HG03060 (cell line): ENCODE data around the gene FANCG.

Source experiments
- ATAC-seq: cut with Tn5 transposase; IDR thresholded peaks from one replicate; pipeline ENCODE4 v1.9.1; 2021; ENCODE audit warnings: low read depth, moderate number of reproducible peaks; ENCODE audit not compliant: unreplicated experiment

Gene FANCG

DNA sequence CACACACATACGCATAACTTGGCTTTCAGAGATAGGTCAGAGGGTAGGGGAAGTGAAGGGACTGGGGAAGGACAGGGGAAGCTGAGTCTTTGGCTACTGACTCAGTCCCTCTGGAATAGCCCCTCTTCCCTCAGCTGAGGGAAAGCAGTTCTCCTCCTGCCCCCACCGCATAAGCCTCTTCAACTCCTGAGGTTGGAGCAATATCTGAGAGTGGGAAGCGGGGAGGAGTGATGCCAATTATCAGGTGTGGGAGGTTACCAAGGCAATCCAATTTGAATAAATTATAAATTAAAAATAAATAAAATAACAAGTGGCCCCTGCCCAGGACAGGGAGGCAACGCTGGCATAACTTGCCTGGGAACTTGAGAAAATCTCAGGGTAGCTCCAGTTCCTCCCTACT lies 24.8 kb upstream of the FANCG start:
- no peak for ATAC-seq

DNA sequence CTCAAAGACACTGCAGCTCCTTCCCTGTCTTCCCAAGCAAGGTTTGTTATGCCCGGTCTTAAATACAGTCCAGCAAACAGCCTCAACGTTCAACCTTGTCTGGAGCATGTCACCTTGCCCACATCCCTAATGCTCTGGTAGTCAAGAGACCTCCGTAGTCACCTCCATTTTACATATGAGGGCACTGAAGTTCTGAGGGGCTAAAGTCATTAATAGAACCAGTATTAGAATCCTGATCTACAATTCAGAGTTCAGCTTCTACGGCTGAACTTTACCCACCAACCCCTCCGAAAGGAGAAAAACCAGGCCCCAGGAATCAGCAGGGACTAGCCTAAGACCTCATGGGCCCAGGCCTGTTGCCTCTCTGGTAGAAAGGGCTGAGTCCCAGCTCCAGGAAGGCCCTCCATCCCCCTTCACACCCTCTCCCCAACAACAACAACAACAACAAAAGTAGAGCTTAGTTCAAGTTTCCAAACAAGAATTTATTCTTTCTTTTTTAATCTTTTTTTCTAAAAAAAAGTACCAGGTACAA lies 24.0 kb upstream of the FANCG start:
- no peak for ATAC-seq

DNA sequence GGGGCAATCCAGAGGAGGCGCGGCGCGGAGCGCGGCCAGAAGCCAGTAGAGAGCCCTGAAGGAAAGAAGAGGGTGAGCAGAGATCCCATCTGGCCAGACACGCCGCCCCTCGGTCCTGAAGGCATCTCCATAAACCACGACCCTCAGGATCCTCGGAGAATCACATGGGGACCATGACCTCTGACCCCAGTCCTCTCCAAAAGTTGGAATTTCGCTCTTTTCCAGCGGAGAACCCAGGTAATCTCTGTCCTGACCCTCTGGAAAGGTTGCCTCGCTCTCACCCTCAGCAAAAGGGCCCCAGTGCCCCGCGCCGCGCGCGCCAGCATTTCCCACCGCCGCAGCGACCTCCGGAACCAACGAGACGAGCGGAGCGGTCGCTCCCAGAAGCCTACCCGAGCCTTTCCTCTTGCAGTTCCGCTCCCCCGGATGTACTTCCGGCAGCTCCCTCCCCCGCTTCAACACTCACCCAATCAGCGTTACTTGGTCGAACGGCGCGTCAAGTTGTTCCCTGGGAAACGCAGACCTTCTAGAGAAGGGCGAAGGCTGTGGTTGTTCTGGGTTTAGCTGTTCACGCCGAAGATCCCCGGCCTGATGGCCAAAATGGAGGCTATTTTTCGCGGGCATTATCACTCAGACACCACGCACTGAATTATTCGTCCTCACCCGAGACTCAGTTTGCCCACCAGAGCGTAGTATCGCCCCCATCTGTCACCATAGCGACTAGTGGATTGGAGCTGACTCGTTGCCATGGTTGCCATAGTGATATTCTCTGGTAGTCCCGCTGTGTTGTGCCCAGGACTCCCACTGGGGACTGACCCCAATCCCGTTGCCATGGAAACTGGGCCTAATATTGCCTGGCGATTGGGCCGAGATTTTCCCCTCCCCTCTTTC lies 23.3 kb upstream of the FANCG start, which contains the start of gene STOML2:
Gene STOML2, minus strand, starts transcription at position 363 of the 891 bp plus-strand sequence. Its CDS starts 37 bp downstream, at position 326.
- peak; percentile 81 for ATAC-seq

DNA sequence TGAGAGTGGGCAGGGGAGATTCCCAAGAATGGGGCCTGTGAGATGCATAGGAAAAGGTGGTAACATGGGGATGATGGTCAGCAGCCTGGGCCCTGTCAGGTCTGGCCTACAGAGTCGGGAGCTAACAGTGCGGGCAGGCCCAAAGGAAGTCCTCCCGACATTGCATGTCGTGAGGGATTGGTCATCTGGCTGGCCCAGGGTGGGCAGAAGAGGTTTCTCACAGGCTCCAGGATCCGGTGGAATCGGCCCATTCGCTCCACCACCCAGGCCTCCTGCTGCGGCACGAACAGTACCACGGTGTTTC lies 22.7 kb upstream of the FANCG start:
- no peak for ATAC-seq

DNA sequence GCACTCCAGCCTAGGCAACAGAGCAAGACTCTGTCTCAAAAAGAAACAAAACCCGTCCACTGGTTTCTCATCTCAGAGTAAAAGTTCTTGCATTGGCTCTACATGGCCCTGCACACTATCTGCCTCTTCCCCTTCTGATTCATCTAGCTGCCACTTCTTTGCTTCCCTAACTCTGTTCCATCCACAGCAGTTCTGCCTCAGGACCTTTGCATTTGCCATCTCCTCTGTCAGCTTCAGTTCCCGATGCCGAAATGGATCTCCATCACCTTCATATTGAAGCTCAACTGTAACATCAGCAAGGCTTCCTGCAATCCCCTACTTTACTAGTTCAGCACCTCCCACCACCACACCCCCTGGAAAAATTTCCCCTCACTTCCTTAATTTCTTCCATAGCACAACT lies 17.8 kb upstream of the FANCG start:
- ATAC-seq = no peak

DNA sequence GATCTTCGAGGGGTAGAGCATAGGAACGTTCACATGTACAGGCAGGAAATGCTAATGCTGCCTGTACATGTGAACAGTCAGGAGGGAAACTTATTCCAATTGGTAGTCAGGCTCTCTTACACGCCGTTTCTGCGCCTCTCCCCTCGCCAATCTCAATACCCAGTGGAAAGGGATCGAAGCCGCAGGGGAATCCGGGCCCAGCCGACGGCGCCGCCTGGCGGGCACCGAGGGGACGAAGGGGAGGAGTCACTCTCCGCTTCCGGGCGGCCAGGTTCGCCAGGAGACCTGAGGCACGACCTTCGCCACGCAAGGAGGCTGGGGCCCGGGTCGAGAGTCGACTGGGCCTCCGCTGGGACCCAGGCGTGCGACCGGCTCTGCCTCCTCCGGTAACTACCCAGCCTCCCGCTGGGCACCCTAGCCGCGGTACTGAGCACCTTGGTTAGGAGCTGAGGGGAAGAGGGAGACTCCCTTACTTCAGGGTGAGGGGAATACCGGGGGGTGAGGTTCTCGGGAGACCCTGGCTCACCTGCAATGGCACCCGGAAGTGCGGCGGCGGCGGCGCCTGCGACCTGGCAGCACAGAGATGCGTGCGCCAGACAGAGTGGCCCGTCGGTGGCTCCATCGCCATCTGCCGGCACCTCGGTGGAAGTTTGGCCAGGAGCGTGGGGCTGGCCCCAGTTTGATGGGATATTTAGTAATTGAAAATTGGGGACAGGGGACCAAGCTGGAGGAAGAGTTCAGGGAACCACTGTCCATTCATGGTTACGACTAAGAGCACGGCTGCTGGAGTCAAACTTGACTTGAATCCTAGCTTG lies 16.5 kb upstream of the FANCG start, which contains the start of gene PIGO:
Gene PIGO, minus strand, starts transcription at position 557 of the 815 bp plus-strand sequence. CDS start 1,026 bp downstream, outside the sequence.
- ATAC-seq = peak; percentile 51

DNA sequence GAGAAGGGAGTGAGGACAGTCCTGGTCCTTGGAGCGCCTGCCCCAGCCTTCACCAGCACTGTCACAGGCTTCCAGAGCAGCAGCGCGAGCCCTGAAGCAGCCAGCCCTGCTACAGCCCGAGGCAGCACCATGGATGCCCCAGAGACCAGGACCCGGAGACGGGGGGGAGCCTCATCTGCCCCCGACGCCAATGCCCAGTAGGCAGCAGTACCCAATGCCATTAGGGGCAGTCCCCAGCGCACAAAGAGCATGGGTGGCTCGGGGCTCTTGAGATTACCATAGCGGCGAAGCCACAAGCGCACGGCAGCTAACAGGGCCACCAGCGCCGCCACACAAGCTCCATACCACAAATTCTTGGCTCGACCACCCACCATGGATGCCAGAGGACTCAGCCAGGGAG lies 11.8 kb upstream of the FANCG start:
- ATAC-seq = no peak

DNA sequence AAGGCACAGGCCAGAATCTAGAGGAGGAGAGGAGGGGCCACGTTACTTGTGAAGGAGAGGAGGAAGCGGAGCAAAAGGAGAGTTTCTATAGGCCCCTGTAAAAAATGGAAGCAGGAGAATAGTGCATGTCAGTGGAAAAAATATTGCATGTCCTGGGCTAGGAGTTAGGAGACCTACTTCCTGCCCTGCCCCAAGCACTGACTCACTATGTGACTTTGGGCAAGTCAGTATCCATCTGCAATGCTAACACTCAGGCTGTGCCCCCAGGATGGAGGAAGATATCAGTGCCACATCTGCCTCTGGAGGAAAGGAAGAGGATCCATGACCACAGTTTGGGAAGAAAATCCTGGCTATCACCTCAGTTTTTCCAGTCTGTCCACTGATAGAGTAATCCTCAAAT lies 9.7 kb upstream of the FANCG start:
- no peak for ATAC-seq

DNA sequence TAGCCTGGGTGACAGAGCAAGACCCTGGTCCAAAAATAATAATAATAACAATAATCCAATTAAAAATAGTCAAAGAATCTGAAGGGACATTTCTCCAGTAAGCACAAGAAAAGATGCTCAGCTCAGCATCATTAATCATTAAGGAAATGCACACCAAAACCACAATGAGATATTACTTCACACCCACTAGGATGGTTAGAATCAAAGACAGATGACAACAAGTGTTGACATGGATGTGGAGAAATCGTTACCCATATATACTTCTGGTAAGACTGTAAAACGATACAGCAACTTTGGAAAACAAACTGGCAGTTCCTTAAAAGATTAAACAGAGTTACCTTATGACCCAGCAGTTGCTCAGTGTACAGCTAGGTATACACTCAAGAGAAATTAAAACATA lies 5.3 kb upstream of the FANCG start:
- ATAC-seq = no peak

DNA sequence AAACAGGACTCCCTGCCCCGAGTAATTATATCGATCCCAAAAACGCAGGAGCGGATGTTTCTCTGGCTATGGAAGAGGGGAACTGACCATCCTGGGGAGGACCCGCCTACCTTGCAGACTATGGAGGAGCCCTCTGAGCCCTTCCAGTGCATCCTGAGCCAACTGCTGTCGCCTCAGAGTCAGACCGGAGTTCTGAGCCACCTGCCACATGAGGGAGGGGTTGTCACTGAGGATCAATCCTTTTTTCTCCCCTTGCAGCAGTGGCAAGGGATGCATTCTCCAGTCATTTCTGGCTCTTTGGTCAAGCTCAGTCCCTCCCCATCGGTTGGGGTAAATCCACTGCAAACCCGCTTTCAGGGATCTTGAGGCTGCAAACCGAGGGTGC lies 709 bp downstream of the FANCG start:
- ATAC-seq = no peak

DNA sequence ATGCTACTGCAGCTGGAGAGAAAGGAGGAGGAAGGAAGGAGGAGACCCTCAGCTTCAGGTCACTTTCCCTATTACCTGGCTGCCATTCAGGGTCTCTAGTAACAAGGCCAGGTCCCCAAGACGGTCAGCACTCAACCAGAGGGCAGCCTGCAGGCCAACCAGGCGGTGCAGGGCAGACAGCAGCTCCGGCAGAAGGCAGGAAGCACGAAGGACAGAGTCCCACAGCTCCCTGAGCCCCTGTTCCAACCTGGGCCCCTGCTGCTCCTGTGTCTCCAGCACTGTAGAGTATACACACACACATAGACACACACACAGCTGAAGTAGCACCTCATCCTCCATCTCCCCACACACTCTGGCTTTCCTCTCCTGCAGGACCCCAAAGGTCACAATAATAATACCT lies 1.7 kb downstream of the FANCG start:
- ATAC-seq = no peak

DNA sequence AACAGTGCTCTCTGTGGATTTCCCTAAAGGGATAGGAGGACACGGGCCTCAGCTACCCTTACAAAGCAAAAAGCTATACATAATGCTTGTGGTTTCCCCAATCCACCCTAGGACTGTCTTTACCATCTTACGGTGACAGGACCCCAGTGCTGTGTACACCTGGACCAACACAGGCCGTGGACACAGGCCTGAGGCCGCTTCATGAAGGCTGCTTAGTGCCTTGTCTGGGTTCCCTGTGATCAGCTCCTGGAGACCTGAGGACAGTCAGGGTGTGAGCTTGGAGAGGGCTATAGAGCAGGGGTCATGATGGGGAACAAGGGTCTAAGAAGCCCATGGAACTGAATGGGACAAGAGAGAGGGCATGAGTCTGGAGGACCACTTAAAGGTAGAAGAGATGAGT lies 2.9 kb downstream of the FANCG start:
- ATAC-seq = no peak

DNA sequence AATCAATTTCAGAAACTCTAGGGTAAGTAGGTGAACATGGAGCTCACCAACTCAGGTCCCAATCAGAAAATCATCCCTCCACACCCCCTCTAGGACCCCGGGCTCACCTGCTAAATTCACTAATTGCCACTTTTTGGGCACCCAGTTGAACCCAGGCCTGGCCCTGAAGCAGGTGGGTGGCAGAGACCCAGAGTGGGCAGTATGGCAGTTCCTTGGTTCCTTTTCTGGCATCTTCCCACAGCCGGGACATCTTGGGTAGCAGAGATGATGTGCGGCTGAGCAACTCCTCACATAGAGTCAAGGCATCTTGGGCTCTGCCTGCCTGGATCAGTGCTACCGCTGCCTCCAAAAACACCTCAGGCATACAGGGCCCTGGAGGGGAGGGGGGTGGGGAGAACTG lies 4.4 kb downstream of the FANCG start:
- ATAC-seq = no peak

DNA sequence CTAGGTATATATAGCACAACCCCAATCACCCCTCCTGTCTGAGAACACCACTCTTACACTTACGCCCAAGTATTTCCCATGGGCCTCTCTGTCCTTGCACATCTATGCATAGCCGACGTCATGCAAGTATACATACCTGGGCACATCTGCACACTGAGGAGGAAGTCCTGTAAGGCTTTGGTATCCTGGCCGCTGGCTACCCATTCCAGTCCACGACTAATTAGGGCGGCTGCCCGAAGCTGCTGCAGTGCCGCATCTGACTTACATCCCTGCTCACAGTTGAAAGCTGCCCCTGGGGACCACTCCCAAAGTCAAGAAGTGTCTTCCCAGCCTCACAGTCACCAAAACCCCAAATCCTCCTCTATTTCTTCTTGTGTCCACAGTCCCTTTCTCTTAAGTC lies 5.0 kb downstream of the FANCG start:
- no peak for ATAC-seq

DNA sequence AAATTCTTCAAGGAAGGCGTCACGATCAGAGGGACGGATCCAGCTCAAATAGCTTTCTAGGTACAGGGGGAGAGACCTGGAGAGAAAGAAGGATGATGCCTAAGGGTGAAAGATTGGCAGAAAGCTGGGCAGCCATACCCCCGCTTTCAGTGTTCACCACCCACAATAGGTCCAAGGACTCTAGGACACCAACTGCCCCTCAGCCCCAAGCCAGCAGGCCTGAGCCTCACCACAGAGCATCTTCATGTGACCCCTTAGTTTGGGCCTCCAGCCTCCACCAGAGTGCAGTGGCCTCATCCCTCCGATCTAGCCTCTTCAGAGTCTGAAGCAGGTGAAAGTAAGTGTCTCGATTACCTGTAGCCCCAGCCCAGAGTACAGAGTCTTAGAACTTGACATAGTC lies 5.6 kb downstream of the FANCG start:
- no peak for ATAC-seq

DNA sequence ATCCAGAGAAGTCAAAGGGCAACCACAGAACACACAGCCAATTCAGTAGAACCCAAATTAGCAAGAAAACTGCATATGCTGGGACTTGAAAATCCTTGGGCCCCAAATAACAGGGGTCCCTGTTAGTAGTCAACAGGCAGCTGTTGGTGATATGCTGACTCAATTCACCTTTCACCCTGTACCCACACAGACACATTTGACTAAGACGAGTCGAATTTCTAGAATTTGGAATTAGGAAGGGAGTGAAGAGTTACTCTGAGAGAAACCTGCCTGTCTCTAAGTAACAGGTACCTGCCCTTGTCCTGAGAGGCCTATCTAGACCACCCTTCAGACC lies 6.5 kb downstream of the FANCG start:
- no peak for ATAC-seq

DNA sequence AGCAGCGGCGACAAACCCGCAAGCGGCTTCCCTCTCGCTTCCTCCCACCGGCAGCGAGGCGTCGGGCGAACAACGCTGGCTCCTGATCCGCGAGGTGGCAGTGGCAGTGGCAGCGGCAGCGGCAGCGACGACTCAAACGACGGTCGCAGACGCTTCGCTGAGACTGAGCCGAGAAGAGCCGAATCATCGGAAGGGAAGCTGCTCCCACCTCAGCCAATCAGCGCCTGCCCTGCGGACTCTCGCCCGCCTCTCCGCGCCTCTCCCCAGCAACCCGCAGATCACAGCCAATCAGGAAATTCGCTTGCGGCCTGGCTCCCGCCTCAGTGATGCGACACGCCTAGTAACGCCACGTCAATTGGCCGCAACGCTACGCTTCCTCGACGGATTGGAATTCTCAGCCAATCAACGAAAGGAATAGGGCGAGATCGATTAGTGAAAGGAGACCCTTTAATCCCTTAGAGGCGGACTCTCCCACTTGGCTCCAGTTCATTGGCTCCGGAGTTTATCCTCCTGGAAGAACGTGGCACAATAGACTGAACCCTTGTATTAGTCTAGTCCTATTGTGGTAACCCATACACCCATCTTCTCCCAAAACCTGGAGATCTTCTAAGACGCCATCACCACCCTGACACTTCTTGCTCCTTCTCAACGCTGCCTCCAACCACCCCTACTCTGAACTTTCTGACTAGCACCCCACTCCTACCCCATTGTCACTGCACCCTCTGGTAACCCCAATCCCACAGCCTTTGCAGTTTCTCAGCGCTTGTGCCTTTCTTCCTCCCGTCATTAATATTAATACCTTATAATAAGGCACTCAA lies 7.1 kb downstream of the FANCG start, which contains the start of gene VCP:
Gene VCP, minus strand, starts transcription at position 165 of the 818 bp plus-strand sequence. CDS start 272 bp downstream, outside the sequence.
- peak; percentile 88 for ATAC-seq

DNA sequence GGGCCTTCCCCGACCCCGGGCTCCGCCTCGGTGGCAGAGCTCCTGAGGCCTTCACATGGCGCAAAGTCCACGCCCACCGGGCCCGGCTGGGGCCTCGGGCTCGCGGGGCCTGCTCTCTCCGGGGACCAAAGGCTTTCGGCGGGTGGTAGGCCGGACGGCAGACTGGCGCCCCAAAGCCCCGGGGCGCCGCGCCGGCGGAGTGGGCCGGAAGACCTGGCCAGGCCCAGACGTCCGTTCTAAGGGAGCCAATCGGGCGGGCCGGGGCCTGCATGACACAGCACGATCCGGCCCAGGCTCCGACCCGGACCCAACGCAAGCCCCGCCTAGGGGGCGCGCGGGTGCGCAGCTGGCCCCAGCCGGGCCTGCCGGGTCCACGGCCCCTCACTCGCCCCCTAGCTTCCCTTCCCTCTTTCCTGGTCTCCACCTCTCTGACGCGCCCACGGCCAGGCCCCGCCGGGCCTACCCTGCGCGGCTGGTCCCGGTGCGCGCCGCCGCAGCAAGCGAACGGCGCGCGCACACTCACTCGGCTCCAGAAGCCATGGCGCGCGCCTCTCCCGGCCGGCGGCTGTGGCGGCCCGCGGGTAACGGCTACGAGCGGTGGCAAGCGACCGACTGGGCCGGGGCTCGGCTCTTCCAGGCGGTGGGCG lies 7.8 kb downstream of the FANCG start:
- peak; percentile 23 for ATAC-seq

DNA sequence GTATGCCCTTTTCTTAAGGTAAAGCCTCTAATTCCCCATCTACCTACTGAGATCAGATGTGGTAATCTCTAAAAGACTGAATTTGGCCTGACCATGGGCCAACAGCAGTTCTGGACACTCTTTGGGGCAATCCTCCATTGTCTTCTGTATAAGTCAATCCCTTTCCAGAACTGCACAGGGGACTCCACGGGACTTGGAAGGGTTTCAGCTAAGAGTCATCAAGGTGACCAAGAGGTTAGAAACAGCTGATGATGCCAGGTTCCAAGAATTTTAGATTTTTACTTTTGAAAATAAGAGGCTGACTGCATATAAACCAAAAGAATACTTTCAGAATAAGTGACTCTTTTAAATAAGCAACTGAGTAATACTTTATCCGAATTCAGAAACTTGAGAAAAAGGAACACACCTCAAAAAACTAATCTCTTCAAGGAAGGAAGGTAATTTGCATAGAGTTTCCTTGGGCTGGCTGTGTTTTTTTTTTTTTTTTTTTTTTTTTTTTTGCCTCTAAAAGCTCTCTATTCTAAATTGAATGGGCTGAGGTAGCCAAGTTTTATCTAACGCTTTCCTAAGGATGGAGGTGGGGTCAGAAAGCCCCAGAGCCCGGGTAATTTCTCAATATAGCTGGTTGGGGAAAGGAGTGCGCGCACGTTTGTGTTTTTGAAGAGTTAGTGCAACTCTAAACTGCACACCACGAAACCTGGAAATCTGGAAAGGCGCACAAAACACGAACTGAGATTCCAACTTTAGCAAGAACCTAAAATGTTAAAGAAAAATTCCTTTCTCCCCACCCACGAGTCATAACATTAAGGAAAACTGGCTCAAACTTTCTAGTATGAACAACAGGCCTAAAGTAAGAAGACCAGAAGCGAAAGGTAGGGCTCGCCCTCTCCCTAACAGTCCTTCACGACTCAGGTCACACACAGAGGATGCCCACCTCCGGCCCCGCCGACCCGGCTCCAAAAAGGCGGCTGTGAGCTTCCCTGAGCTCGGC lies 8.6 kb downstream of the FANCG start:
- ATAC-seq = no peak
